Measurements from ENCODE around the gene NCKAP5L.
"Not testable (repeated sequence)": the region's sequence is repeated elsewhere in the genome, so short reads cannot be mapped to it uniquely, and the experiment has no call there.

Gene NCKAP5L

DNA sequence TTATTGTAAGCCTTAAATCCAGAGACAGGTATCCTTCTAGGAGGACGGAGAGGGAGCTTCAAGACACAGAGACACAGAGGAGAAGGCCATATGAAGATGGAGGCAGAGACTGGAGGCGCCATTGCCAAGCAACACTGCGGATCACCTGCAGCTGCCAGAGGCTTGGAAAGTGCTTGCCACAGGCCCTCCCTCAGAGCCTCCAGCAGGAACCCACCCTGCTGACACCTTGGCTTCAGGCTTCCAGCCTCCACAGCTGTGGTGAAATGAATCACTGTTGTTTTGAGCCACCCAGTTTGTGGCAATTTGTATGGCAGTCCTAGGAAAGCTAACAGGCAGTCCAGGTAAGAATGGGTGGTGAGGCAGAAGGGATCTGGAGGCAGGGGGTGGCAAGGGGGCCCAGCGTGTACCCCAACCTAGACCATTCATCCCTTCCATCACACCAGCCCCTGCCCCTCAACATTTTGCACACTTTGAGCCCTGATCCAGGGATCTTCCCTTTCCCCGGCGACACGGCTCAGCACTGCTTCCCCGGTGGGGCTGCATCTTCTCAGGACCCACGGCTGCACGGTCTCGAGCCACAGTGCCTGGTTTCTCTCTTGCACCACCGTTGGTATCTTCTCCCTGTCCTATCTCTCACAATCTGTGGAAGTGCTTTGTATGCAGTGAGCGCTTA lies 37.0 kb upstream of the NCKAP5L start:
- Histone ChIP-seq H3K36me3 (ENCODE audit: control insufficient read depth, insufficient read depth, low read length) (no peaks in the 10 kb centered on the region), H3K4me1 (ENCODE audit: control insufficient read depth, insufficient read depth, low read length, poor library complexity, severe bottlenecking) (peaks cover 26% of the 10 kb centered on the region), H3K27ac (ENCODE audit: low read depth, low read length, severe bottlenecking) (no peak overlapping the region), H3K4me3 (ENCODE audit: extremely low read depth, insufficient read depth, low read length, poor library complexity, severe bottlenecking) (no peak overlapping the region), H3K9me3 (ENCODE audit: control insufficient read depth, low read length) (no peaks in the 10 kb centered on the region)
- WGBS, 2 experiments (ENCODE audit: insufficient coverage in 2 of 2) = 93 to 94% methylated on average over 7 to 11 of the region's 13 CpGs

DNA sequence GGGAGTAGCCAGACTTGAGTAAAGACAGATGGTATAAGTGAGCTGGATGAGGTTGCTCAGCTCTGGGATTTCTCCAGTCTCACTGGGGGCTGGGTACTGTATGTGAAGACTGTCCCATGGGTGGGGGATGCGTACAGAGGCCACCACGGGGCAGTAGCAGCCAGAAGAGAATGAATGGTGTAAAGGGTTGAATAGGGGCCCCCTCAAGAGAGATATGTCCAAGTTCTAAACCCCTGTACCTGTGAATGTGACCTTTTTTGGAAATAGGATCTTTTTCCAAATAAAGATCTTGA lies 36.5 kb upstream of the NCKAP5L start:
- 93% methylated on average over 2 of the region's 2 CpGs; no CpG with 5 or more reads in 1 of the 2 experiments for WGBS, 2 experiments (ENCODE audit: insufficient coverage in 2 of 2)
- Histone ChIP-seq H3K4me1 (ENCODE audit: control insufficient read depth, insufficient read depth, low read length, poor library complexity, severe bottlenecking) (peaks cover 24% of the 10 kb centered on the region), H3K27ac (ENCODE audit: low read depth, low read length, severe bottlenecking) (no peak overlapping the region), H3K4me3 (ENCODE audit: extremely low read depth, insufficient read depth, low read length, poor library complexity, severe bottlenecking) (no peak overlapping the region), H3K9me3 (ENCODE audit: control insufficient read depth, low read length) (no peaks in the 10 kb centered on the region), H3K36me3 (ENCODE audit: control insufficient read depth, insufficient read depth, low read length) (no peaks in the 10 kb centered on the region)

DNA sequence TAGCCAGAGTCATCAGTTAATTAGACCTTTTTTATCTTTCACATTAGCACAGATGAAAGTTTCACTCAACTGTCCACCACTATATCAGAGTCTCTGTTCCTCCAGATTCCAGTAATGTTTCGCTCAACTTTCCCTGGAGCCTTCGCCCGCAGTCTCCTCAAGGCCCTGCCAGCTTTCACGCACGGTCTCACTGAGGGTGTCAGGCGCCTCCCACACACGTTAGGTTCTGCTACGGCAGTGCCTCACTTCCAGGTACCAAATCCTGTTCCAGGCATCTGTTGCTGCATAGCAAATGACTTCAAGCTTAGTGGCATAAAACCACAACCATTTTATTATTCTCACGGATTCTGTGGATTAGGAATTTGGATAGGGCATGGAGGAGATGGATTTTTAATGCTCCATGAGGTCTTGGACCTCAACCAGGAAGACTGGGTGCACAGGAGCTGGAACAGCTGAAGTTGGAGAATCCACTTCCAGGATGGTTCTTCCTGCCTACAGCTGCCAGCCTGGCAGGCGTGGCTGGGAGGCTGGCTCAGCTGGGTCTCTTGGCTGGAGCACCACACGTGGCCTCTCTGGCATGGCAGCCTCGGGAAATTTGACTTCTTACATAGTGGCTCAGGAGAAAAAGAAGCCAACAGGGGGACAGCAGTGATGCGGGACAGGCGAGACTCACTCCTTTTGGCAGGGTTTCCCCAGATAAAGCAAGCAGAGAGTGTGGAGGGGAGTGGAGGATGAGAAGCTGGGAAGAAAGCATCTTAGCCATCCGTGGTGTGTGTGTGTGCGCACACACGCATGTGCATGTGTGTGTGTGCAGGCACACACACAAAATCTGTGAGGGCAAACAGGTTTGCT lies 36.0 kb upstream of the NCKAP5L start:
- H3K9me3 ChIP-seq (ENCODE audit: control insufficient read depth, low read length) = no peaks in the 10 kb centered on the region
- no peak overlapping the region for H3K27ac ChIP-seq (ENCODE audit: low read depth, low read length, severe bottlenecking)
- WGBS, 2 experiments (ENCODE audit: insufficient coverage in 2 of 2) = 84 to 88% methylated on average over 16 to 17 of the region's 17 CpGs
- no peak overlapping the region for H3K4me3 ChIP-seq (ENCODE audit: extremely low read depth, insufficient read depth, low read length, poor library complexity, severe bottlenecking)
- no peaks in the 10 kb centered on the region for H3K36me3 ChIP-seq (ENCODE audit: control insufficient read depth, insufficient read depth, low read length)
- H3K4me1 ChIP-seq (ENCODE audit: control insufficient read depth, insufficient read depth, low read length, poor library complexity, severe bottlenecking) = peaks cover 18% of the 10 kb centered on the region

DNA sequence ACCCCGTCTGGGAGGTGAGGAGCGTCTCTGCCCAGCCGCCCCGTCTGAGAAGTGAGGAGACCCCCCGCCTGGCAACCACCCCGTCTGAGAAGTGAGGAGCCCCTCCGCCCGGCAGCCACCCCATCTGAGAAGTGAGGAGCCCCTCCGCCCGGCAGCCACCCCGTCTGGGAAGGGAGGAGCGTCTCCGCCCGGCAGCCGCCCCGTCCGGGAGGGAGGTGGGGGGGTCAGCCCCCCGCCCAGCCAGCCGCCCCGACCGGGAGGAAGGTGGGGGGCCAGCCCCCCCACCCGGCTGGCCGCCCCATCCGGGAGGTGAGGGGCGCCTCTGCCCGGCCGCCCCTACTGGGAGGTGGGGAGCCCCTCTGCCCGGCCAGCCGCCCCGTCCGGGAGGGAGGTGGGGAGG lies 32.7 kb upstream of the NCKAP5L start:
- not testable (repeated sequence) for H3K9me3 ChIP-seq (ENCODE audit: control insufficient read depth, low read length)
- WGBS, 2 experiments (ENCODE audit: insufficient coverage in 2 of 2) = 80% methylated on average over 1 of the region's 31 CpGs; no CpG with 5 or more reads in 1 of the 2 experiments

DNA sequence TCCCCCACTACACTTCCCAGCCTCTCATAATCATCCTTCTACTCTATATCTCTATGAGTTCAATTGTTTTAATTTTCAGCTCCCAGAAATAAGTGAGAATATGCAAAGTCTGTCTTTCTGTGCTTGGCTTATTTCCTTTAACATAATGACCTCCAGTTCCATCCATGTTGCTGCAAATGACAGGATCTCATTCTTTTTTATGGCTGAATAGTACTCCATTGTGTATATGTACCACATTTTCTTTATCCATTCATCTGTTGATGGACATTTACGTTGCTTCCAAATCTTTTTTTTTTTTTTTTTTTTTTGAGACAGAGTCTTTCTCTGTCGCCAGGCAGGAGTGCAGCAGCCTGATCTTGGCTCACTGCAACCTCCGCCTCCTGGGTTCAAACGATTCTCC lies 27.7 kb upstream of the NCKAP5L start:
- H3K36me3 ChIP-seq (ENCODE audit: control insufficient read depth, insufficient read depth, low read length); H3K4me3 ChIP-seq (ENCODE audit: extremely low read depth, insufficient read depth, low read length, poor library complexity, severe bottlenecking); H3K9me3 ChIP-seq (ENCODE audit: control insufficient read depth, low read length); H3K27ac ChIP-seq (ENCODE audit: low read depth, low read length, severe bottlenecking); H3K4me1 ChIP-seq (ENCODE audit: control insufficient read depth, insufficient read depth, low read length, poor library complexity, severe bottlenecking): not testable (repeated sequence)
- 86 to 90% methylated on average over 4 of the region's 4 CpGs for WGBS, 2 experiments (ENCODE audit: insufficient coverage in 2 of 2)

More for the DNA sequence above, 32.7 kb upstream of the NCKAP5L start:
- H3K4me1 ChIP-seq (ENCODE audit: control insufficient read depth, insufficient read depth, low read length, poor library complexity, severe bottlenecking); H3K4me3 ChIP-seq (ENCODE audit: extremely low read depth, insufficient read depth, low read length, poor library complexity, severe bottlenecking); H3K27ac ChIP-seq (ENCODE audit: low read depth, low read length, severe bottlenecking); H3K36me3 ChIP-seq (ENCODE audit: control insufficient read depth, insufficient read depth, low read length): not testable (repeated sequence)

DNA sequence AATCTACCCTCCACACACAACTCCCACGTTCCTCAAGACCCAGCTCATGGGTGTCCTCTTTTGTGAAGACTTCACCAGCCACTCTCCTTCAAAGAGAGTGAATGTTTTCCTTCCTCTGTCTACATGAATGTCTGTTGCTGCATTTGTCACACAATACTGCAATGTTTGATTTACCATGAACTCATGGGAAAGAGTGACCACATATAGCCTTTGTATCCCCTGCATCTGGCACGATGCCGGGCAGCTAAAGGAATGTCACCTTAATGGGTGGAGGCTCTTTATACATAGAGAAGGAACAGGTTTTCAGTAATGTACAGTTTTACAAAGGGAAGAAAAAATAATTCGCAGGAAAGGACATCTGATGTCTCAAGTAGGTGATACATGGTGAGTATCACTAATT lies 26.8 kb upstream of the NCKAP5L start:
- Histone ChIP-seq H3K27ac (ENCODE audit: low read depth, low read length, severe bottlenecking) (no peak overlapping the region), H3K4me3 (ENCODE audit: extremely low read depth, insufficient read depth, low read length, poor library complexity, severe bottlenecking) (no peak overlapping the region), H3K36me3 (ENCODE audit: control insufficient read depth, insufficient read depth, low read length) (no peaks in the 10 kb centered on the region), H3K9me3 (ENCODE audit: control insufficient read depth, low read length) (no peaks in the 10 kb centered on the region), H3K4me1 (ENCODE audit: control insufficient read depth, insufficient read depth, low read length, poor library complexity, severe bottlenecking) (no peaks in the 10 kb centered on the region)
- 94 to 95% methylated on average over 3 of the region's 4 CpGs for WGBS, 2 experiments (ENCODE audit: insufficient coverage in 2 of 2)

DNA sequence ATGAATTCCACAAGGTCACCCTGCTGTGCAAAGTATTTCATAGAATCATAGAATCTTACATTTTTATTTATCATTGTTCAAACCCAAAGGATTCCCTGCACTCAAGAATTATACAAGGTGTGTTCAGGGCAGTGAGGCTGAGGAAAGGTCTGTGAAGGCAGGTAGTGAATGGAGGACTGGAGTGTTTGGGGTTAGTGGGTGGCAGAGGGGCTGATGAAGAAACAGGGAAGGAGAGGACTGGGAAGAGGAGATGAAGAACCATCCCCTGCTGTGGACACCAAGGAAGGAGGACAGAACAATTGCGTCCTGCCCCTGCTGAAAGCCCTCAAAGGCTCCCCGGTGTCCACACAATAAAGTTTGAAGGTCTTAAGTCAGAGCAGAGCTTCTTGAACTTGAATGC lies 25.5 kb upstream of the NCKAP5L start:
- Histone ChIP-seq H3K36me3 (ENCODE audit: control insufficient read depth, insufficient read depth, low read length) (no peaks in the 10 kb centered on the region), H3K4me1 (ENCODE audit: control insufficient read depth, insufficient read depth, low read length, poor library complexity, severe bottlenecking) (no peaks in the 10 kb centered on the region), H3K9me3 (ENCODE audit: control insufficient read depth, low read length) (no peaks in the 10 kb centered on the region), H3K27ac (ENCODE audit: low read depth, low read length, severe bottlenecking) (no peak overlapping the region), H3K4me3 (ENCODE audit: extremely low read depth, insufficient read depth, low read length, poor library complexity, severe bottlenecking) (no peak overlapping the region)
- WGBS, 2 experiments (ENCODE audit: insufficient coverage in 2 of 2) = 72 to 78% methylated on average over 2 of the region's 2 CpGs

DNA sequence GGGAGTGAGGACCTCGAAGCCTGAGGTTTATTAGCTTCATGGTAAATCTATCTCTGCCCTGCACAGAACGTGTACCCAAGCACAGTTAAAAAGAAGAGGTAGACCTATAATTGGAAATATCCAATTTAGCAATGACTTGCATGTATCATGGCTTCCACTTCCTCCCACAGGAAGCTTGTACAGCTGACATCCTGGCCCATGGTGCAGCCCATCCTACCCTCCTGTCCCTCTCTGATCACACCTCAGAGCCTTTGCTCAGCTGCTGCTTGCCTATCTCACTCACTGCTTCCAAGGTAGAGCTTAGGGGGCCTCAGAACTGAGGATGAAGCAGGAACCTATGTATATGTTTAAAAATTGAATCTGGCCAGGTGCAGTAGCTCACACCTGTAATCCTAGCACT lies 18.9 kb upstream of the NCKAP5L start:
- no peaks in the 10 kb centered on the region for H3K9me3 ChIP-seq (ENCODE audit: control insufficient read depth, low read length)
- H3K36me3 ChIP-seq (ENCODE audit: control insufficient read depth, insufficient read depth, low read length) = no peaks in the 10 kb centered on the region
- 39 to 68% methylated on average over 2 of the region's 2 CpGs for WGBS, 2 experiments (ENCODE audit: insufficient coverage in 2 of 2)
- H3K4me3 ChIP-seq (ENCODE audit: extremely low read depth, insufficient read depth, low read length, poor library complexity, severe bottlenecking) = no peak overlapping the region
- no peak overlapping the region for H3K27ac ChIP-seq (ENCODE audit: low read depth, low read length, severe bottlenecking)
- H3K4me1 ChIP-seq (ENCODE audit: control insufficient read depth, insufficient read depth, low read length, poor library complexity, severe bottlenecking) = no peaks in the 10 kb centered on the region

DNA sequence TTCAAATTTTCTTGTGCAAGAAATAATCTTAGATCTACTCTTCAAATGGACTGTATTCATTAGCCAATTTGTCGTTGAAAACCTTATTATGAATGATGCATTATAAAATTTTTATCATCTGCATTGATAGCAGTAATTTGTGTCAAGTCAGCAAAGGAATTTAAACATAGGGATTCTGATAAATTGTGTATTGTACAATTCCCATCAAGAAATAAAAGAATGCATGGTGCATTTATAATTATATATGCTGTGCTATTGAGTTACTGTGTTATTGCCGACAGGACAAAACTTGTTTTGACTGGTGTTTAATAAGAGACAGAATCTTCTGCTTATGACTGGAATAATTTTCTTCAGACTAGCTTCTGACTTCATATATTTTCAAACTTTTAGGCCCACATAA lies 17.8 kb upstream of the NCKAP5L start:
- Histone ChIP-seq H3K9me3 (ENCODE audit: control insufficient read depth, low read length) (no peaks in the 10 kb centered on the region), H3K27ac (ENCODE audit: low read depth, low read length, severe bottlenecking) (no peak overlapping the region), H3K36me3 (ENCODE audit: control insufficient read depth, insufficient read depth, low read length) (no peaks in the 10 kb centered on the region), H3K4me1 (ENCODE audit: control insufficient read depth, insufficient read depth, low read length, poor library complexity, severe bottlenecking) (no peaks in the 10 kb centered on the region), H3K4me3 (ENCODE audit: extremely low read depth, insufficient read depth, low read length, poor library complexity, severe bottlenecking) (no peak overlapping the region)
- 80% methylated on average over 1 of the region's 2 CpGs; no CpG with 5 or more reads in 1 of the 2 experiments for WGBS, 2 experiments (ENCODE audit: insufficient coverage in 2 of 2)

DNA sequence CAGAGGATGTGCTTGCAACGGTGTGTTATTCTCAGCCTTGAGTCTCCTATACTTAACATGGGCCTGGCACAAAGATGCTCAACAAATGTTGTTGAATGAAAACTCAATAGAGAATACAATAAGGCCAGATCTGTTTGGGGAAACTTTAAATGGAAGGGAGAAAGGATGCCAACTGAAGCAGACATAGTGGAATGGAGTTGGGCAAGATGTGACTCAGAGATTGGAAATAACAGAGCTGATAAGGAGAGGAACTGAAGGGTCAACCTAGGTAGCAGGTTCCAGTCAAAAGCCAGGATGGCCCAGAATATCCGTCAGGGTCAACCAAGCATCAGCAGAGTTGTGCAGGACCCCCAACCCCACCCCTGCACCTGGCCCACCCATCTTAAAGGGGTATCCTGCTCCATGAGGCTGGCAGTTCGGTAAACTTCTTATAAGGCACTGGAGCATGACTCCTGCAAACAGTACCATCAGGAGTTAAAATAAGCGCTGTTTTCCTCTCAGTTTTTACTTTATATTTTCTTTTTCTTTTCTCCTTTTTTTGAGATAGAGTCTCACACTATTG lies 15.7 kb upstream of the NCKAP5L start:
- no peaks in the 10 kb centered on the region for H3K36me3 ChIP-seq (ENCODE audit: control insufficient read depth, insufficient read depth, low read length)
- H3K27ac ChIP-seq (ENCODE audit: low read depth, low read length, severe bottlenecking) = no peak overlapping the region
- no peaks in the 10 kb centered on the region for H3K4me1 ChIP-seq (ENCODE audit: control insufficient read depth, insufficient read depth, low read length, poor library complexity, severe bottlenecking)
- no peaks in the 10 kb centered on the region for H3K9me3 ChIP-seq (ENCODE audit: control insufficient read depth, low read length)
- H3K4me3 ChIP-seq (ENCODE audit: extremely low read depth, insufficient read depth, low read length, poor library complexity, severe bottlenecking) = peak overlapping the region; percentile 66
- WGBS, 2 experiments (ENCODE audit: insufficient coverage in 2 of 2) = 97 to 100% methylated on average over 3 of the region's 4 CpGs

DNA sequence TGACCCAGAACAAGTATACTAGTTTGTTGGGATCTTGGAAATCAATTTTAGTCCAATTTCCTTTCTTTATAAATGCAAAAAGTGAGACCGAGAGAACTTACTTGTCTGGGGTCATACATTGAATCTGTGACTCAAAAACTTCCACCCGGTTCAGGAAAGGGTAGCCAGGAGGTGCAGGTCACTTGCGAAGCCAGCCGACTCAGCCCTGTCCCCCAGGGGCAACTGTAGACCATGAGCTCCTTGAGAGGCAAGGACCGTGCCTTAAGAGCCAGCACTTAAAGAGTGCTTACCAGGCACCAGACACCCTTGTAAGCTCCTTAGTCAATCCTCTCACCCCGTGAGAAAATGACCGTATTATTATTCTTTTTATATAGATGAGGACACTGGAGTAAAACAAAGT lies 15.2 kb upstream of the NCKAP5L start:
- peak overlapping the region; percentile 88 for H3K27ac ChIP-seq (ENCODE audit: low read depth, low read length, severe bottlenecking)
- 82 to 100% methylated on average over 4 of the region's 7 CpGs for WGBS, 2 experiments (ENCODE audit: insufficient coverage in 2 of 2)
- H3K4me3 ChIP-seq (ENCODE audit: extremely low read depth, insufficient read depth, low read length, poor library complexity, severe bottlenecking) = peak overlapping the region; percentile 66
- H3K4me1 ChIP-seq (ENCODE audit: control insufficient read depth, insufficient read depth, low read length, poor library complexity, severe bottlenecking) = no peaks in the 10 kb centered on the region
- no peaks in the 10 kb centered on the region for H3K36me3 ChIP-seq (ENCODE audit: control insufficient read depth, insufficient read depth, low read length)
- H3K9me3 ChIP-seq (ENCODE audit: control insufficient read depth, low read length) = no peaks in the 10 kb centered on the region
